HG02884 (cell line): ENCODE results near the gene SLC45A1.
"Not testable (repeated sequence)": the region's sequence is repeated elsewhere in the genome, so short reads cannot be mapped to it uniquely, and the experiment has no call there.

Experiments
- ATAC-seq: cut with Tn5 transposase; IDR thresholded peaks from one replicate; pipeline ENCODE4 v1.9.1; 2021; ENCODE audit warnings: mild to moderate bottlenecking, moderate library complexity; ENCODE audit not compliant: unreplicated experiment

SLC45A1 gene

GRCh38 chr1:8365661-8366362 is 47.9 kb downstream of the SLC45A1 start:
- no peak for ATAC-seq

DNA sequence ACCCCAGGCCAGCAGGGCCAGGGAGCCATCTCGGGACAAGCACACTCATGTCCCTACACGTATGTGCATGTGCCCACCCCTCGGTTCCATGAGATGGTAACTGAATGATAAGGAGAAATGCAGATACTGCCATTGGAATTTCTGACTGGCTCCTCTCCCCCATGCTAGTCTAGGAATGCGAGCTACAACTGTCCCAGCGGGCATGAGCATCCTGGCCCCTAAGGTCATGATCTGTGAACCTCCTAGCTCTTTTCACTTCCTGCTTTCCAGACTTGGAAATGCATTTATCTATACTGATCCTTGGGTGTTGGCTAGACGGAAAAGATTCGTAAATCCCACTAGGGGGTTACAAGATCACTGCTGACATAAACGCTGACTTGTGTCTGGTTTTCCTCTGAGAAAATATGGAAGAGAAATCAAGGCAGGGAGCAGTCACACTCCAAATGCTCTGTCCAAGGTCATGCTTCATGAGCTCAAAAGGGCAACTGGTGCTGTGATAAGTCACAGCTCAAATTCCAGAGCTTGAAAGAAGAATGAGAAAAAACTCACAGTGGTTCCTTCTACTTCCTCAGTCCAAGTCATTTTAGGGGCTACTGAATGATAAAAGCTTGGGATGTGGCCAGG is 49.8 kb downstream of the SLC45A1 start:
- no peak for ATAC-seq

GRCh38 chr1:8368956-8369639 is 51.2 kb downstream of the SLC45A1 start:
- no peak for ATAC-seq

- ATAC-seq, result no peak
Measured at GRCh38 chr1:8370046-8370881, 52.4 kb downstream of the SLC45A1 start.

- ATAC-seq, result no peak
Measured at GRCh38 chr1:8370905-8371315, 53.0 kb downstream of the SLC45A1 start.

DNA sequence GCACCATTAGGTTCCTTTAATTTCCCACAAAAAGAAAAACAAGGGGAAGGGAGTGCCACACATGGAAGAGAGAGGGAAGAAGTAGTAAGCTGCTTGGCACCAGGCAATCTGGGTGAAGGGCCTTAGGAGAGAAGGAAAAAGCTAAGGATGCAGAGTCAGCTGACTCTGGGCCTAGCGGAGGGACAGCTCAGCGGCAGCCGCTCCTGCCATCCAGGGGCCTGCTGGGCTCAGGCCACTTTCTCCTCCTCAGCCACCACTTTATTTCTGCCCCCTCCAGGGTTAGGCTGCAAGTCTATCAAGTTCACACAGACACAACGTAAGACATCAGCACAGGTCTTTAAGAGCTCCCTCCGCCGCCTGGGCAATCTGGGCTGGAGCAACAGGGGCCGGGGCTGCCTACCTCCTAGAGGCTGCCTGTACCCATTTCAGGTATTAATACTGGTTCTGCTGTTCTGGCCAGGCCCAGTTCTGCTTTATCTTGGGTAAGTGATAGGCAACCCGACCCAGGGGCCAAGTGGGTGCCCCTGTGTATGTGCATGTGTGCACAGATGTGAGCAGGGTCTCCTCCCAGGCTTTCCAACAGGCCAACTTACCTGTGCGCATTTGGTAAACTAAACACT is 53.6 kb downstream of the SLC45A1 start:
- ATAC-seq, result no peak

GRCh38 chr1:8373125-8373524 is 55.2 kb downstream of the SLC45A1 start:
- no peak for ATAC-seq

DNA sequence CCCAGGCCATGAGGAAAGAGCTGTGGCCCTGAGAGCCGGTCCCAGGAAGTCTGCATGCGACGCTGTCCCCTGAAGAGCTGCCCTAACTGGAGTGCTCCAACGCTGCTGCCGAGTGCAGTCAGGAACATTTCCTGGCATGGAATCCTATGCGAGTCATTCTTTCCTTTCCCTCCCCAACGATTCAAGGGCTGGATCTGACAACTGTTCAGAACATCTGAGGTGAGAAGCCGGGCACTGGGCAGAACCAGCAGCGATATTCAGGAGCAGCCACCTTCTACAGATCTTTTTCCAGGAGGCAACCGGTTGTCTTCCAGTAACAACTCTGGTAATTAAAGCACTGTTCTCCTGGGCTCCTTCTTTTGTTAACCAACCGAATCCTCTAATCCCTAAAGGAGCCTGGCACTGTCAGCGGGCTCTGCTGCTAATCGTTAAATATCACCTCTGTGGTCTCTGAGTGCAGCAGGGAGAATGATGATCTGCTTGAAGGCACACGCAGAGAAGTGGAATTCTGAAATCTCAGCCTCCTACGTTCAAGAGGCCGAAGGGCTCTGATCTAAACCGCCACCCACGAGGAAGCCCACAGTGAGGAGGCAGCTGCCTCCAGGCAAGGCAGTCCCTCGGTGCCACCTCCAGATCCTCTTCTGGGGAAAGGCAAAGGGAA is 55.8 kb downstream of the SLC45A1 start:
- no peak for ATAC-seq

DNA sequence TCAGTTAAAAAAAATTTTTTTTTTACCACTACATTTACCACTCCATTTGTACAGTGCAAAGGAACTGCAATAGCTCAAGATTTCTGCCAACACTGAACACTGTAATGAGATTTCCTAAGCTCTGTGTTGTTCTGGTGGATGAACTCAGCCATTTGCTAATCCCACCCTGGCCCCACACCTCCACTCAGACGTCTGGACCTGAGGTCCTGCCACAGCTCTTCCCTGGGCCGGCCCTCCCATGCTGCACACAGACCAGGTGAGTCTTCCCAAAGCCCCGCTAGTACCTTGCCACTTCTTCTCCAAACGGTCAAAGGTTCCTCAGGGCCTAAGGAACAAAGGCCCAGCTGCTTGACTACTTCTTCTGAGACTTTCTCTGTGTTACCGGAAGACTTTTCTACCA is 56.4 kb downstream of the SLC45A1 start:
- no peak for ATAC-seq

DNA sequence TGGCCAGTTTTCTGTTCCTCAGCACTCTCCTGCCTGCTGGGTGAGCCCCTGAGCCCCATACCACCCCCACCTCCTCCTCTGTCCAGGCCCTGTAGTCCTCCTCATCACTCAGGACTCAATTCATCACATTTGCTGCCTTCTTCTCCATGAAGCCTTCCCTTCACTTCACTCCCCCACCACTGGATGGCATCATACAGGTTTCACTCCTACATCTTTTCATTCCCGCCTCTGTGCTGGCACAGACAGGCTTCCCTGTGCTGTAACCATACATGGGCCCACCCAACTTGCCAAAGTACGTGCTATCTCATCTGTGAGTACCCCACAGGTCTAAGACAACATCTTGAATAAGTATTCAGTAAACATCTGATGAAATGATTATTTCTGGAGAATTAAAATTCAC is 56.9 kb downstream of the SLC45A1 start:
- no peak for ATAC-seq

GRCh38 chr1:8376358-8376840 is 58.5 kb downstream of the SLC45A1 start:
- no peak for ATAC-seq

GRCh38 chr1:8377271-8377981 is 59.5 kb downstream of the SLC45A1 start:
- ATAC-seq, result no peak

GRCh38 chr1:8378178-8378577 is 60.3 kb downstream of the SLC45A1 start:
- ATAC-seq, result no peak

GRCh38 chr1:8378981-8379470 is 61.1 kb downstream of the SLC45A1 start:
- no peak for ATAC-seq

DNA sequence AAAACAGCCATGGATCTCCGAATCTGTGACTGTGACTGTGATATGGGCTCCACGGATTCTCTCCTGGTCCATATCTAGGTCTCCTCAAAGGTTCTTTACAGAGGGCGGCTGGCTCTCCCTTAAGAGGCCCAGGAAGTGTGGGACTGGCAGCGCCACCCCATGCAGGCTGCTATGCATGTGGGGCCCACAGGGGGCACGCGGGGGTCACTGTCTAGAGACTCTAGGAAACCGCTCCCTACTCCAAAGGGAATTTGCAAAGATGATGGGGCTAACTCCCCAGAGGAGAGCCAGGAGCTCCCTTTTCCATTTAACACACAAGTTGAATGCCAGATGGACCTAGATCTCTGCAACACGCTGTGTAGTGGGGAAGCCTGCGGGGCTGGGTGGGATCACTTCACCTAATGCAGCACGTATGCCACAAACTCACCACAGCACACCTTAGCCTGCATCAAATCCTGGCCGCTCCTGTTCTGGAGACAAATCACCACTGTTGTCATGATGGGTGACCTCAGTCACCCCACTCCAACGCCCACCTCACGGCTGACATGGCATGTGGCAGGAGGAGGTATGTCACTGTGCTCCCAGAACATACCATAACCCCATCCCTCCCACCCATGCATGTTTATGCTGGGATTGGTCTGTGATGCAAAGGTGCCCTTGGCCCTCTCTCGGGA is 61.7 kb downstream of the SLC45A1 start:
- no peak for ATAC-seq

DNA sequence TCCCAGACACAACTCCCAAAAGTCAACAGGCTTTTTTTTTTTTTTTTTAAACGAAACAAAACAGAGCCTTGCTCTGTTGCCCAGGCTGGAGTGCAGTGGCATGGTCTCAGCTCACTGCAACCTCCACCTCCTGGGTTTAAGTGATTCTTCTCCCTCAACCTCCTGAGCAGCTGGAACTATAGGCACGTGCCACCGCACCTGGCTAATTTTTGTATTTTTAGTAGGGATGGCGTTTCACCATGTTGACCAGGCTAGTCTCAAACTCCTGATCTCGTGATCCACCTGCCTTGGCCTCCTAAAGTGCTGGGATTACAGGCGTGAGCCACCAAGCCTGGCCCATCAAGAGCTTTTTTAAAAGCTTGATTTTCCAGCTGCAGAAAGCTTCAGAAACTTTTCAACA is 62.4 kb downstream of the SLC45A1 start:
- ATAC-seq, result not testable (repeated sequence)

- ATAC-seq, result no peak
Measured at GRCh38 chr1:8381618-8382017, 63.7 kb downstream of the SLC45A1 start.

DNA sequence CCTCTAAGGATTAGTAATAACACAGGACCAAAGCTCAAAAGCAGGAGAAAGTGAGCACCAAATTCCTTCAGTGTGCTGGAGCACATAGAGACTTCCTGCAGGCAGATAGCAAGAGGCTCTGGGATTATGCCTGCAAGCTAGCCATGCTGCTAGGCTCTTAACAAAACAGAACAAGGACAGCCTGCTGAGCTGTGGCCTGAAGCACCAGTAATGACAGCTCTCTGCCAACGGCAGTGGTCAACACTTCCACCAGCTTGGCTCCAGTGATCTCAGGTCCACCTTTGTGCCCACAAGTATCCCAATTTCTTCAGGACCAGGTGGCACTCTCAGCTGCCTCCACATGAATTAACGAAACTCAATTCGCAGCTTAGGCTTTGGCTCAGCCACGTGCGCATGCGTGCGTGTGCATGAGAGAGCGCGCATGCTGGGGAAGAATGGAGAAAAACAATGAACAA is 64.2 kb downstream of the SLC45A1 start:
- ATAC-seq, result no peak
